DND-41 (cell line): ENCODE data around the gene CENPP.

Source experiments
- CTCF ChIP-seq: IDR thresholded peaks from 2 replicates; pipeline ENCODE4 v1.5.1; 2012; ENCODE audit warnings: borderline replicate concordance, low read length, moderate library complexity, mild to moderate bottlenecking; ENCODE audit not compliant: poor library complexity, severe bottlenecking; ENCODE audit errors: extremely low read depth
- EZH2 ChIP-seq: IDR thresholded peaks from 3 replicates; pipeline ENCODE4 v1.6.1; 2012; ENCODE audit warnings: borderline replicate concordance, low read depth, mild to moderate bottlenecking, moderate library complexity, low read length, inconsistent platforms; ENCODE audit not compliant: severe bottlenecking

GRCh38 chr9:92393686-92394085 is 67.9 kb downstream of the CENPP start:
- TF ChIP-seq CTCF, result no peak
- TF ChIP-seq EZH2, result no peak
